Prostate gland (tissue), 2 donors: ENCODE measurements around the gene TXNDC9. TPM values are rescaled to one million over a fixed set of nuclear protein-coding genes. Genes with fewer than 3 reads are reported as not detected.
A peak's percentile ranks its signal among the peaks of the same experiment; 100 is the strongest.

Experiments
- DNase-seq: peaks from one replicate; pipeline ENCODE4 v3.0.0-alpha.2; 2019; ENCODE audit warnings: low spot score
- H3K27ac ChIP-seq, 2 donors: fragments of 200-600 bp; sonication (generic); 2 replicates each; pipeline ENCODE4 v1.5.1; 2017 to 2019
- H3K27me3 ChIP-seq: fragments of 200-600 bp; sonication (generic); replicated peaks from 2 replicates; pipeline ENCODE4 v1.5.1; 2019; ENCODE audit not compliant: insufficient read depth
- H3K36me3 ChIP-seq, 2 donors: fragments of 200-600 bp; sonication (generic); 1 replicate in 1 of 2; 2 replicates in 1 of 2; pipeline versions ENCODE4 v1.5.1 to v1.8.1; 2017 to 2019
- H3K4me1 ChIP-seq: fragments of 200-600 bp; sonication (generic); replicated peaks from 2 replicates; pipeline ENCODE4 v1.5.1; 2019
- H3K4me3 ChIP-seq, 2 donors: fragments of 200-600 bp; sonication (generic); 2 replicates each; pipeline ENCODE4 v1.5.1; 2017 to 2019
- H3K9me3 ChIP-seq: fragments of 200-600 bp; sonication (generic); 2 replicates; pipeline ENCODE4 v1.5.1; 2017
- CTCF ChIP-seq, 4 experiments: fragments of 200-600 bp in 2 of 4; fragments of 450-650 bp in 2 of 4; sonication (generic) in 2 of 4; IDR thresholded peaks; 1 replicate in 3 of 4; 2 replicates in 1 of 4; pipeline ENCODE4 v1.5.1; 2016 to 2019; ENCODE audit warnings: antibody characterized with exemption in 4 of 4, mild to moderate bottlenecking in 2 of 4, moderate library complexity in 2 of 4
- POLR2A ChIP-seq: fragments of 450-650 bp; IDR thresholded peaks from one replicate; pipeline ENCODE4 v1.6.1; 2016; ENCODE audit warnings: antibody characterized with exemption, mild to moderate bottlenecking
- POLR2AphosphoS5 ChIP-seq: sonication (generic); formaldehyde crosslinking; IDR thresholded peaks from one replicate; pipeline ENCODE4 v1.6.1; 2017; ENCODE audit warnings: antibody characterized with exemption
- WGBS: methylation state at CpG from one replicate; pipeline ENCODE4 v1.1.5; 2018; 5-methylcytosine and 5-hydroxymethylcytosine counted together
- intact Hi-C: fragments of 100-400 bp; cut with DNase I; formaldehyde crosslinking; loops from one replicate; pipeline ENCODE4 v1.14.2; 2022
- total RNA-seq, 2 donors: library from RNA; depleted of rRNA; stranded (reverse); fragments of >200 nt; gene quantifications; one replicate each; pipeline ENCODE4 v1.1.0, GENCODE V29; 2016

TXNDC9 gene
- total RNA-seq: 10 to 100 TPM; 27.9 to 30.3 TPM

- peaks cover 13% of the 10 kb centered on the region for H3K4me1 ChIP-seq
- H3K4me3 ChIP-seq: peak within 1 kb of the TSS; percentile 45 to 90
- H3K27me3 ChIP-seq: no peaks in the 10 kb centered on the region
- no peaks in the 10 kb centered on the region for H3K36me3 ChIP-seq
- intact Hi-C loops: loop anchor here (1.0 to 2.0 kb wide), 2 partner anchors 154 to 155 kb away; partner anchors contain the start of genes MITD1, MRPL30 and REV1
- TF ChIP-seq POLR2A (peak; percentile 31), CTCF (IDR thresholded peaks at IDR 0.05) (peak in 2 of 4 experiments; percentile 14 to 20), POLR2AphosphoS5 (peak; percentile 98)
- DNase-seq: peak; percentile 100
- WGBS: under 1% methylated on average over 60 of the region's 60 CpGs
- peak within 1 kb of the TSS; percentile 84 to 88 for H3K27ac ChIP-seq
- H3K9me3 ChIP-seq: no peaks in the 10 kb centered on the region
Observed at GRCh38 chr2:99335911-99336803, at the start of gene TXNDC9. Gene TXNDC9, minus strand, starts transcription at chr2:99336333. Its CDS starts 3,123 bp downstream, at chr2:99333210.

- intact Hi-C loops: no loop called here
- 82% methylated on average over 2 of the region's 2 CpGs for WGBS
- Histone ChIP-seq H3K9me3 (no peaks in the 10 kb centered on the region), H3K27ac (no peak overlapping the region), H3K4me3 (no peak overlapping the region), H3K36me3 (no peaks in the 10 kb centered on the region), H3K4me1 (no peaks in the 10 kb centered on the region), H3K27me3 (no peaks in the 10 kb centered on the region)
- no peak for DNase-seq
- TF ChIP-seq CTCF (IDR thresholded peaks at IDR 0.05): no peak
- TF ChIP-seq POLR2AphosphoS5: no peak
- no peak for TF ChIP-seq POLR2A
Observed at GRCh38 chr2:99382143-99382542, 46.0 kb upstream of the TXNDC9 start.

GRCh38 chr2:99380376-99381010 is 44.4 kb upstream of the TXNDC9 start:
- Histone ChIP-seq H3K36me3 (no peaks in the 10 kb centered on the region), H3K27me3 (no peaks in the 10 kb centered on the region), H3K4me1 (no peaks in the 10 kb centered on the region), H3K27ac (no peak overlapping the region), H3K4me3 (no peak overlapping the region), H3K9me3 (no peaks in the 10 kb centered on the region)
- TF ChIP-seq CTCF (IDR thresholded peaks at IDR 0.05) (no peak), POLR2A (no peak), POLR2AphosphoS5 (no peak)
- WGBS: 91% methylated on average over 3 of the region's 3 CpGs
- DNase-seq: no peak
- intact Hi-C loops: no loop called here

- no peaks in the 10 kb centered on the region for H3K9me3 ChIP-seq
- intact Hi-C loops: no loop called here
- TF ChIP-seq POLR2A (no peak), POLR2AphosphoS5 (no peak), CTCF (IDR thresholded peaks at IDR 0.05) (no peak)
- no peaks in the 10 kb centered on the region for H3K36me3 ChIP-seq
- H3K4me3 ChIP-seq: no peak overlapping the region
- DNase-seq: no peak
- no peak overlapping the region for H3K27ac ChIP-seq
- no peaks in the 10 kb centered on the region for H3K4me1 ChIP-seq
- WGBS: 92% methylated on average over 1 of the region's 1 CpG
- H3K27me3 ChIP-seq: no peaks in the 10 kb centered on the region
Observed at GRCh38 chr2:99377879-99378278, 41.7 kb upstream of the TXNDC9 start.
